DND-41 (cell line): ENCODE results near the gene PRUNE1.
A peak's percentile ranks its signal among the peaks of the same experiment; 100 is the strongest.

Source experiments
- ATAC-seq: fragments of 200-7000 bp; cut with Tn5 transposase; 3 replicates; pipeline ENCODE4 v1.9.1; 2021; ENCODE audit warnings: low read depth; ENCODE audit not compliant: insufficient read depth
- DNase-seq: peaks from one replicate; pipeline ENCODE4 v3.0.0-alpha.2; 2020
- H2AFZ ChIP-seq: 2 replicates; pipeline ENCODE4 v1.6.0; 2012; ENCODE audit warnings: low read depth, low read length
- H3K27ac ChIP-seq: 2 replicates; pipeline ENCODE4 v1.5.1; 2012; ENCODE audit warnings: low read length, inconsistent platforms
- H3K27me3 ChIP-seq: fragments of 200-600 bp; sonication (generic); 2 replicates; pipeline ENCODE4 v1.6.0; 2012; ENCODE audit warnings: low read length, mild to moderate bottlenecking, inconsistent platforms; ENCODE audit not compliant: insufficient read depth, poor library complexity
- H3K36me3 ChIP-seq: 2 replicates; pipeline ENCODE4 v1.5.1; 2012; ENCODE audit warnings: low read length, inconsistent platforms; ENCODE audit not compliant: insufficient read depth
- H3K4me1 ChIP-seq: 2 replicates; pipeline ENCODE4 v1.5.1; 2012; ENCODE audit warnings: mild to moderate bottlenecking, low read length; ENCODE audit not compliant: insufficient read depth
- H3K4me2 ChIP-seq: 2 replicates; pipeline ENCODE4 v1.6.0; 2012; ENCODE audit warnings: mild to moderate bottlenecking, moderate library complexity, low read length, inconsistent platforms; ENCODE audit not compliant: insufficient read depth
- H3K4me3 ChIP-seq, 2 experiments: fragments of 200-600 bp in 1 of 2; shearing (Covaris generic) in 1 of 2; 2 replicates each; pipeline ENCODE4 v1.5.1; 2012 to 2016; ENCODE audit warnings: inconsistent platforms in 2 of 2, low read length in 2 of 2, mild to moderate bottlenecking in 2 of 2, low read depth in 1 of 2, moderate library complexity in 1 of 2
- H3K79me2 ChIP-seq: 2 replicates; pipeline ENCODE4 v1.6.0; 2012; ENCODE audit warnings: low read length, inconsistent platforms; ENCODE audit not compliant: insufficient read depth
- H3K9ac ChIP-seq: 2 replicates; pipeline ENCODE4 v1.6.0; 2012; ENCODE audit warnings: low read depth, mild to moderate bottlenecking, inconsistent platforms, low read length, moderate library complexity
- H3K9me3 ChIP-seq: 2 replicates; pipeline ENCODE4 v1.5.1; 2012; ENCODE audit warnings: low read length, moderate library complexity, mild to moderate bottlenecking, inconsistent platforms; ENCODE audit not compliant: insufficient read depth, severe bottlenecking
- H4K20me1 ChIP-seq: 2 replicates; pipeline ENCODE4 v1.6.0; 2012; ENCODE audit warnings: low read length; ENCODE audit not compliant: insufficient read depth
- CTCF ChIP-seq: IDR thresholded peaks from 2 replicates; pipeline ENCODE4 v1.5.1; 2012; ENCODE audit warnings: borderline replicate concordance, low read length, moderate library complexity, mild to moderate bottlenecking; ENCODE audit not compliant: poor library complexity, severe bottlenecking; ENCODE audit errors: extremely low read depth
- EZH2 ChIP-seq: IDR thresholded peaks from 3 replicates; pipeline ENCODE4 v1.6.1; 2012; ENCODE audit warnings: borderline replicate concordance, low read depth, mild to moderate bottlenecking, moderate library complexity, low read length, inconsistent platforms; ENCODE audit not compliant: severe bottlenecking

Gene PRUNE1

GRCh38 chr1:150976401-150976821 is 31.8 kb upstream of the PRUNE1 start:
- no peaks in the 10 kb centered on the region for H3K9me3 ChIP-seq
- TF ChIP-seq CTCF (no peak), EZH2 (no peak)
- H3K79me2 ChIP-seq = peaks cover 41% of the 10 kb centered on the region
- ATAC-seq (no peak), DNase-seq (no peak)
- no peak overlapping the region for H3K27ac ChIP-seq
- peaks cover 47% of the 10 kb centered on the region for H3K4me1 ChIP-seq
- H2AFZ ChIP-seq = no peak overlapping the region
- H3K4me2 ChIP-seq = no peak overlapping the region
- H4K20me1 ChIP-seq = peaks cover 22% of the 10 kb centered on the region
- H3K9ac ChIP-seq = no peak overlapping the region
- no peaks in the 10 kb centered on the region for H3K27me3 ChIP-seq
- H3K4me3 ChIP-seq = no peak overlapping the region
- H3K36me3 ChIP-seq = peaks cover 11% of the 10 kb centered on the region

DNA sequence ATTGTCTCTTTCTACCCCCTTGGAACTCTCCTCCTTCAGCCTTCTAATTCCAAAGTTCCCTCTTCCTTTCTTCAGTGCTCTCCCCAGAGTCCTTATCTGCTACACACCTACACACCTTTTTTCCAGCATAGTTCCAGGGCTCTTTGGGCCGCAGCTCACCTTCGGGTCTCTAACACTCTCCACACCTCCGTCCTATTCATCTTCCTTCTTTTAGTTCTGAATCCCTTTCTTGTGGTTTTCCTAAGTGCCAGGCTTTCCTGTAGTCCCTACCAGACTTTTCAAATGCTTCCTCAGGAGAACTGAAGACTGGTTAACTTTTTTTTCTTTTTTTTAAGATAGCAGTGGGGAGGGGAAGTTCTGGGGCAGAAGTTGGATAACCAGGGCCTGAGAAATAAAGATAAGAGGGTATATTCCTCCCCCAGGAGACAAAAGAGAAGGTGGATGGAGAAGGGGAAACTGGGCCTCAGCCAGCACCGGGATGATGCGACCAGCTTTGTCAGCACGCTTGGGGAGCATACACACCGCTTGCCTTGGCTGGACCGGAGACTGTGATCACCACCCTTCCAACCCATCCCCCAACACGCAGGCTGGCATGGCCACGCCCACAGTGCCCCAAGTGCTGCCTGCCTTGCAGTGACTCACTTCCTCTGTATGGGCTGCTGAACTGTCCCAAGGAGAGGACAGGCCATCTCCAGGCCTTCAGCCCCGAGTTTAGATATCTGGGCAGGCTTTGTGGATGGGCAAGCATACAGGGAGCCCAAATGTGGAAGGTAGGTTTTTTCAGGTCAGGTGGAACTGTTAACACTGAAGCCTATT is 31.2 kb upstream of the PRUNE1 start:
- peaks cover 34% of the 10 kb centered on the region for H3K79me2 ChIP-seq
- no peak for TF ChIP-seq EZH2
- TF ChIP-seq CTCF = no peak
- no peak overlapping the region for H3K4me2 ChIP-seq
- no peak for ATAC-seq
- H3K27me3 ChIP-seq = no peaks in the 10 kb centered on the region
- H3K4me1 ChIP-seq = peaks cover 46% of the 10 kb centered on the region
- no peak overlapping the region for H3K9ac ChIP-seq
- no peaks in the 10 kb centered on the region for H3K9me3 ChIP-seq
- H3K36me3 ChIP-seq = peaks cover 5% of the 10 kb centered on the region
- DNase-seq = peak; percentile 52
- no peak overlapping the region; the same call in 1 of the 2 replicates for H2AFZ ChIP-seq
- H3K27ac ChIP-seq = no peak overlapping the region
- no peak overlapping the region for H3K4me3 ChIP-seq
- peaks cover 15% of the 10 kb centered on the region for H4K20me1 ChIP-seq

DNA sequence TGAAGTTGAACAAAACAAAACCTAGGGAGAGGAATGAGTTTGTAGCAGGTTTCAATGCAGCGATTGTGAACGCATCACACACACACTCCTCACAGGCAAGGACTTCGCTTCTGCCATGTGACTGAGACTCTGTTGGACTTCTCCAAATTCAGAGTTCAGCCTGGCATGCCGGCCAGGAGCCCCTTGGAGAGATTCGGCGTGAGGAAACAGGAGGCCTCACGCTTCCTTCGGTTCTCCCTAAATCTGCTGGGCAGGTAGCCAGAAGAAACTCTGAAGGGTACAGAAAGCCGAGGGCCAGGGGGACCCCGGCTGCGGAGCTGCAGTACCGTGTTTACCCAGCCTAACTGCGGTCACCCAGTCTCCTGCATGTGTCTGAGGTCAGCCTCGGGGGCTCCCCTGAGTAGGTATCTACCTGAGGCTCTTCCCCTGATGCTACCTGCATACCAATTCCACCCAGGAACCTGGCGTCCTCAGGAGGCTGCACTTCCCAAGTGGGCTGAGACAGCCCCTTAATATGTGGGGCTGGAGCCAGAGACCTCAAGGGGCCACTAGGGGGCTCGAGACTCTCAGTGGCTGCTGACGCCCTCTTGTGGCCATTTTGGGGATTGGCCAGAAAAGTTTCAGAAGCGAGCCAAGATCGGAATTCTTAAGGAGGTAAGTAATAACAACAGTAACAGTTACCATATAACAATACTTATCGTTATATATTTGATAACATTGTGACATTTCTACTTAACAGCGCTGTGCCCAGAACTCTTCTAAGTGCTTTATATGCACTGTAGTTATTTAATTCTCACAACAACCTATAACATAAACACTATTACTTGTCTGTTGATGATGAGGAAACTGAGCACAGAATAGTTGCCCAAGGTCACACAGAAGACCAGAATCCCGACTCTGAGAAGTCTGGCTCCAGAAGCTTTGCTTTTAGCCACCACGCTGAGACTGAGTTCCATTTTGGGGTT is 28.9 kb upstream of the PRUNE1 start:
- H3K27me3 ChIP-seq = no peaks in the 10 kb centered on the region
- peaks cover 11% of the 10 kb centered on the region for H3K79me2 ChIP-seq
- no peak for TF ChIP-seq EZH2
- TF ChIP-seq CTCF = peak; percentile 100
- H3K4me1 ChIP-seq = peaks cover 30% of the 10 kb centered on the region
- H3K4me2 ChIP-seq = peak overlapping the region; percentile 44
- peak overlapping the region; percentile 66 for H2AFZ ChIP-seq
- no peak overlapping the region for H3K4me3 ChIP-seq
- H4K20me1 ChIP-seq = no peaks in the 10 kb centered on the region
- no peak overlapping the region for H3K27ac ChIP-seq
- DNase-seq = peak; percentile 89
- ATAC-seq = peak; percentile 74
- H3K9me3 ChIP-seq = no peaks in the 10 kb centered on the region
- no peak overlapping the region for H3K9ac ChIP-seq
- H3K36me3 ChIP-seq = no peaks in the 10 kb centered on the region
